CD4-positive, alpha-beta T cell (primary cell): ENCODE results near the gene OTULIN. TPM values are rescaled to one million over a fixed set of nuclear protein-coding genes. Genes with fewer than 3 reads are reported as not detected.

Source experiments
- ATAC-seq: fragments of 200-7000 bp; cut with Tn5 transposase; one replicate; pipeline ENCODE4 v1.10.0; 2022; ENCODE audit warnings: mild to moderate bottlenecking; ENCODE audit not compliant: poor library complexity
- CTCF ChIA-PET: fragments of 350-600 bp; sonication (Branson Sonifier 250); formaldehyde crosslinking; loops from one replicate; lab custom pipeline; 2021; ENCODE audit warnings: antibody characterized with exemption, inconsistent platforms; lab: Charles Lee
- POLR2A ChIA-PET: fragments of 350-600 bp; sonication (Branson Sonifier 250); formaldehyde crosslinking; loops from one replicate; lab custom pipeline; 2021; ENCODE audit warnings: antibody characterized with exemption, inconsistent platforms; lab: Charles Lee
- DNase-seq, 14 experiments: peaks; one replicate each; pipeline ENCODE4 v3.0.0-alpha.2; 2013 to 2020; ENCODE audit warnings: mixed read lengths in 2 of 14
- H3K27ac ChIP-seq, 2 donors: one replicate each; pipeline versions ENCODE4 v1.5.1 to v1.7.0; 2013; ENCODE audit warnings: low read length in 2 of 2, low read depth in 1 of 2, mild to moderate bottlenecking in 1 of 2
- H3K27me3 ChIP-seq, 2 experiments: 1 replicate in 1 of 2; 2 replicates in 1 of 2; pipeline versions ENCODE4 v1.6.1 to v1.7.0; 2013; ENCODE audit warnings: low read length in 2 of 2, control low read depth in 1 of 2, mild to moderate bottlenecking in 1 of 2, moderate library complexity in 1 of 2; ENCODE audit not compliant: insufficient read depth in 2 of 2, control insufficient read depth in 1 of 2
- H3K36me3 ChIP-seq: one replicate; pipeline ENCODE4 v1.6.1; 2013; ENCODE audit warnings: low read length, control low read depth; ENCODE audit not compliant: insufficient read depth
- H3K4me1 ChIP-seq: one replicate; pipeline ENCODE4 v1.6.1; 2013; ENCODE audit warnings: low read length, control low read depth; ENCODE audit not compliant: insufficient read depth
- H3K4me3 ChIP-seq: one replicate; pipeline ENCODE4 v1.5.1; 2013; ENCODE audit warnings: mild to moderate bottlenecking, low read length, moderate library complexity
- H3K9me3 ChIP-seq, 2 experiments: 1 replicate in 1 of 2; 2 replicates in 1 of 2; pipeline versions ENCODE4 v1.6.1 to v1.7.0; 2013; ENCODE audit warnings: low read length in 2 of 2, mild to moderate bottlenecking in 2 of 2, control low read depth in 1 of 2, moderate library complexity in 1 of 2; ENCODE audit not compliant: control insufficient read depth in 1 of 2, insufficient read depth in 1 of 2
- H3K27ac Mint-ChIP-seq: one replicate; pipeline ENCODE4 v1.8.0; 2020; ENCODE audit warnings: mixed read lengths
- H3K27me3 Mint-ChIP-seq: one replicate; pipeline ENCODE4 v1.8.0; 2021; ENCODE audit warnings: mixed read lengths
- H3K36me3 Mint-ChIP-seq: one replicate; pipeline ENCODE4 v1.8.0; 2021; ENCODE audit warnings: low read depth, mixed read lengths
- H3K4me1 Mint-ChIP-seq: one replicate; pipeline ENCODE4 v1.8.0; 2021; ENCODE audit warnings: low read depth, mixed read lengths
- H3K4me3 Mint-ChIP-seq: one replicate; pipeline ENCODE4 v1.8.0; 2020; ENCODE audit warnings: mild to moderate bottlenecking, mixed read lengths
- H3K9me3 Mint-ChIP-seq: one replicate; pipeline ENCODE4 v1.8.0; 2020; ENCODE audit warnings: mixed read lengths
- CTCF ChIP-seq: fragments of 200-600 bp; IDR thresholded peaks from one replicate; pipeline ENCODE4 v1.8.0; 2022; ENCODE audit warnings: antibody characterized with exemption, mild to moderate bottlenecking
- intact Hi-C, 2 experiments: fragments of 100-400 bp; cut with DNase I in 1 of 2; cut with micrococcal nuclease in 1 of 2; formaldehyde crosslinking; loops; one replicate each; pipeline versions ENCODE4 v1.15.1 to v1.9.0; 2023 to 2025; cut with DNase I, micrococcal nuclease
- total RNA-seq, 174 experiments: library from RNA in 2 of 174; stranded (reverse) in 2 of 174; gene quantifications; one replicate each; pipeline ENCODE4 v1.2.3 and lab custom pipeline; 2021 to 2026

The OTULIN gene
- total RNA-seq, 2 experiments from 2014 or later, result 69.4 to 77.0 TPM

GRCh38 chr5:14666357-14666756, 1.8 kb downstream of the OTULIN start:
- no peaks in the 10 kb centered on the region for H3K27me3 ChIP-seq
- H3K36me3 ChIP-seq, result no peaks in the 10 kb centered on the region
- POLR2A ChIA-PET, result interaction anchor here (1.3 to 2.7 kb wide), 3 partner anchors 9 to 84 kb away, joined by 4 to 12 read pairs (median 6); no protein-coding TSS in a partner anchor
- H3K4me1 Mint-ChIP-seq, result peaks cover 76% of the 10 kb centered on the region
- H3K4me1 ChIP-seq, result peaks cover 63% of the 10 kb centered on the region
- H3K27ac ChIP-seq, result peak overlapping the region in 1 of 2 donors; percentile 55
- no peak for TF ChIP-seq CTCF
- intact Hi-C loops, result loop anchor here (5.0 to 10.0 kb wide), 3 partner anchors 41 to 522 kb away; partner anchors contain the start of genes OTULINL (in 1 of the 2) and TRIO (in 1 of the 2)
- no peak for ATAC-seq
- peak overlapping the region; percentile 75 for H3K4me3 ChIP-seq
- H3K36me3 Mint-ChIP-seq, result peaks cover 25% of the 10 kb centered on the region
- no peaks in the 10 kb centered on the region for H3K9me3 ChIP-seq
- DNase-seq, result no peak
- peak overlapping the region; percentile 90 for H3K27ac Mint-ChIP-seq
- peak overlapping the region; percentile 90 for H3K4me3 Mint-ChIP-seq
- no peaks in the 10 kb centered on the region for H3K27me3 Mint-ChIP-seq
- CTCF ChIA-PET, result interaction anchor here (0.7 to 1.9 kb wide), 3 partner anchors 9 to 74 kb away, joined by 3 to 8 read pairs (median 6); no protein-coding TSS in a partner anchor
- no peaks in the 10 kb centered on the region for H3K9me3 Mint-ChIP-seq

- Mint-ChIP-seq H3K27ac (peak overlapping the region; percentile 90), H3K4me3 (peak overlapping the region; percentile 90), H3K36me3 (peaks cover 25% of the 10 kb centered on the region), H3K27me3 (no peaks in the 10 kb centered on the region), H3K4me1 (peaks cover 82% of the 10 kb centered on the region), H3K9me3 (no peaks in the 10 kb centered on the region)
- ChIA-PET POLR2A (interaction anchor here (1.3 to 2.7 kb wide), 5 partner anchors 8 to 326 kb away, joined by 3 to 12 read pairs (median 4); no protein-coding TSS in a partner anchor), CTCF (interaction anchor here (1.9 to 2.1 kb wide), 2 partner anchors 8 to 18 kb away, joined by 6 to 8 read pairs; no protein-coding TSS in a partner anchor)
- intact Hi-C loops, result loop anchor here (5.0 to 10.0 kb wide), 3 partner anchors 40 to 522 kb away; partner anchors contain the start of genes OTULINL (in 1 of the 2) and TRIO (in 1 of the 2)
- H3K9me3 ChIP-seq, result no peaks in the 10 kb centered on the region
- peak overlapping the region in 1 of 2 donors; percentile 14 for H3K27ac ChIP-seq
- ATAC-seq (no peak), DNase-seq (no peak)
- no peak for TF ChIP-seq CTCF
- H3K4me3 ChIP-seq, result peak overlapping the region; percentile 2
- peaks cover 69% of the 10 kb centered on the region for H3K4me1 ChIP-seq
- no peaks in the 10 kb centered on the region for H3K27me3 ChIP-seq
- H3K36me3 ChIP-seq, result no peaks in the 10 kb centered on the region
Measured at GRCh38 chr5:14667290-14667689, 2.8 kb downstream of the OTULIN start.

- H3K27me3 ChIP-seq, result no peaks in the 10 kb centered on the region
- peak overlapping the region; percentile 0 for H3K4me3 ChIP-seq
- Mint-ChIP-seq H3K27ac (peak overlapping the region; percentile 90), H3K36me3 (peaks cover 28% of the 10 kb centered on the region), H3K4me1 (peaks cover 82% of the 10 kb centered on the region), H3K9me3 (no peaks in the 10 kb centered on the region), H3K27me3 (no peaks in the 10 kb centered on the region), H3K4me3 (peak overlapping the region; percentile 69)
- H3K36me3 ChIP-seq, result no peaks in the 10 kb centered on the region
- TF ChIP-seq CTCF, result no peak
- POLR2A ChIA-PET, result interaction anchor here (1.3 to 2.7 kb wide), 5 partner anchors 8 to 326 kb away, joined by 3 to 12 read pairs (median 4); no protein-coding TSS in a partner anchor
- no peak for DNase-seq
- no peak for ATAC-seq
- CTCF ChIA-PET, result interaction anchor here (1.9 to 2.1 kb wide), 2 partner anchors 7 to 17 kb away, joined by 6 to 8 read pairs; no protein-coding TSS in a partner anchor
- H3K27ac ChIP-seq, result peak overlapping the region in 1 of 2 donors; percentile 14
- intact Hi-C loops, result loop anchor here (5.0 to 10.0 kb wide), 3 partner anchors 40 to 523 kb away; partner anchors contain the start of genes OTULINL (in 1 of the 2) and TRIO (in 1 of the 2)
- no peaks in the 10 kb centered on the region for H3K9me3 ChIP-seq
- H3K4me1 ChIP-seq, result peaks cover 74% of the 10 kb centered on the region
Measured at GRCh38 chr5:14667770-14668169, 3.3 kb downstream of the OTULIN start.
